ENCODE results near the gene ALDH4A1.
A peak's percentile ranks its signal among the peaks of the same experiment; 100 is the strongest.
"Not testable (repeated sequence)": the region's sequence is repeated elsewhere in the genome, so short reads cannot be mapped to it uniquely, and the experiment has no call there.

Gene ALDH4A1

DNA sequence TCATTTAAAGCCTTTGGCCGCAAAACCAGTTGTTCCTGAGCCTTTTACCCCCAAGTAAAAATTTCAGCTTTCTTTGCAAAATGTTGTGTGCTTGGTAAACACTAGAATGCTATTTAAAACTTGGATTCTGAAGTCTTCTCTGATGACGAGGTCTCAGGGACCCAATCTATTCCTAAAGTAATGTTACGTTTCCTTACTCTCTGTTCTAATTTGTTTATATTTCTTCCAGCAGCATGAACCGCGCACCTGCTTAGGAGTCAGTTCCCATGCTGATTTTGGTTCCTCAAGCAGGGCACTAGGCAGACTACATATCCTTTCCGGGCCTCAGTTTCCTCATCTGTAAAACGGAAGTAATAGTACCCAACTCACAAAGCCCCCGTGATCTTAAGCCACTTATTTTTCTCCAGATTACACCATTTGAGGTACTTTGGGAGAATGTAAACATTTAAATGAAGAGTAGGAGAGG is 969 bp upstream of the ALDH4A1 start:
- DNase-seq (ENCODE audit: low read depth), result no peak
- Histone ChIP-seq H3K27me3 (replicated peaks; ENCODE audit: control insufficient read depth, insufficient read depth, low read length) (no peaks in the 10 kb centered on the region), H3K4me3 (ENCODE audit: low read length) (peak overlapping the region; percentile 96), H3K4me1 (ENCODE audit: control insufficient read depth, insufficient read depth, low read length) (peaks cover 29% of the 10 kb centered on the region), H3K9me3 (ENCODE audit: control insufficient read depth, low read length) (no peaks in the 10 kb centered on the region), H3K36me3 (ENCODE audit: control insufficient read depth, insufficient read depth, low read length, severe bottlenecking) (peaks cover 9% of the 10 kb centered on the region), H3K9ac (ENCODE audit: low read length) (peak overlapping the region; percentile 93)

DNA sequence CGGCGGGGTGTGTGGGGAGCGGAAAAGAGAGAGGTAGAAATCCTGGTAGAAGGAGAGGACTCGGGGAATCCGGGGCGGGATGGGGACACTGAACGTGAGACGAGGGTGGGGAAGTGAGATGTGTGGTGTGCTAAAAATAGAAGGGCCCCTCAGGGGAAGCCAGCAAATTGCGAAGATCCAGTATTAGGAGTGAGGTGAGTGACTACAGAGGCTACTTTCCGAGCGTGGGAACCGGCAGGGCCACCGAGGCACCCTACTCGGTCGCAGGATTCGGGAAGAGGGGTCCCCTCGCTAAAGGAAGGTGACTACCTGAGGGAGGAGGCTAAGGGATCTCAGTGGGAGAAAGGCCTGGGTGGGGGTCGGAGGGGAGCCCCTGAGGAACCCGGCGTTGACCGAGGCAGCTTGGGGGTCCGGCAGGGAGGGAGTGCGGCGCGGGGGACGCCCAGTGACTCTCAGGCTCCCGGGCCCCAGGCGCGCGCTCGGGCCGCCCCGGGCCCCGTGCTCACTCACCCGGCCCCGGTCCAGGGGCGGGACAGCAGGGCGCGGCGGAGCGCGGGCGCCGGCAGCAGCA is 318 bp downstream of the ALDH4A1 start:
- Histone ChIP-seq H3K4me3 (ENCODE audit: low read length) (peak overlapping the region; percentile 96), H3K36me3 (ENCODE audit: control insufficient read depth, insufficient read depth, low read length, severe bottlenecking) (no peaks in the 10 kb centered on the region), H3K9ac (ENCODE audit: low read length) (peak overlapping the region; percentile 93), H3K27me3 (replicated peaks; ENCODE audit: control insufficient read depth, insufficient read depth, low read length) (no peaks in the 10 kb centered on the region), H3K9me3 (ENCODE audit: control insufficient read depth, low read length) (no peaks in the 10 kb centered on the region), H3K4me1 (ENCODE audit: control insufficient read depth, insufficient read depth, low read length) (peaks cover 26% of the 10 kb centered on the region)
- DNase-seq (ENCODE audit: low read depth), result peak; percentile 72

DNA sequence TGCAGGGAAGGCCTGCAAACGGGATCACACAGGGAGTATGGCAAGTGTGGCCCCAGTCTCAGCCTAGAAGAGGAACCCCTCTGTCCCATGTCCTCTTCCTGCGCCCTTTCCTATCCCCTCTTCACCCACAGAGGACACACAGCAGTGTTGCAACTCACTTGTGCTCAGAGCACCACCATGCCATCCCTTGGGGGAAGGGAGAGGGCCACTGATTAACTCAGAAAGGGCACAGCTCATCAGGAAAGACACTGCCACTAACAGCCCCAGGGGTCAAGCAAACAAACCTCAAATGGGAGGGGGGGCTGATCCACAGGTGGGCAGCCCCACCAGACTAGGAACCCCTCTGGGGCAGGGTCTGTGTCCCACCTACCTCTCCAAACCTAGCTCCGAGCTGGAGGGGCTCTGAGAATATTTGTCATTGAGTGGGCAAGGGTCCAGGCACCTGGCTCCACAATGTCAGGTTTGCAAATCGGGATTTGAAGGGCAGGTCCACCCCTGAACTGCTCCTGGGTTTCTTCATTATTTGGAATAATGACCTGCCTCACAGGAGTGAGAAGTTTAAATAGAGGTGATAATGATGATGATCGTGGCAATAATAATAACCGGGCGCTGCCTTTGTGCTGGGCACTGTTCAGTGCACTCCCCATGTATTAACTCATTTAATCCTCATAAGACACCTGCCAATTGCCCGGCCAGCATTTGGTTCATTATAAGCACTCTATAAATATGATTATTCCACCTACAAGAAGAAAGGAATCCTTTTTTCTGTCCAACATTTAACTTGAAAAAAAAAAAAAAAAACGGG is 1.0 kb downstream of the ALDH4A1 start:
- H3K4me3 ChIP-seq (ENCODE audit: low read length), result peak overlapping the region; percentile 96
- peak; percentile 31 for DNase-seq (ENCODE audit: low read depth)
- no peaks in the 10 kb centered on the region for H3K27me3 ChIP-seq (replicated peaks; ENCODE audit: control insufficient read depth, insufficient read depth, low read length)
- H3K4me1 ChIP-seq (ENCODE audit: control insufficient read depth, insufficient read depth, low read length), result peaks cover 25% of the 10 kb centered on the region
- peak overlapping the region; percentile 93 for H3K9ac ChIP-seq (ENCODE audit: low read length)
- H3K36me3 ChIP-seq (ENCODE audit: control insufficient read depth, insufficient read depth, low read length, severe bottlenecking), result no peaks in the 10 kb centered on the region
- no peaks in the 10 kb centered on the region for H3K9me3 ChIP-seq (ENCODE audit: control insufficient read depth, low read length)

DNA sequence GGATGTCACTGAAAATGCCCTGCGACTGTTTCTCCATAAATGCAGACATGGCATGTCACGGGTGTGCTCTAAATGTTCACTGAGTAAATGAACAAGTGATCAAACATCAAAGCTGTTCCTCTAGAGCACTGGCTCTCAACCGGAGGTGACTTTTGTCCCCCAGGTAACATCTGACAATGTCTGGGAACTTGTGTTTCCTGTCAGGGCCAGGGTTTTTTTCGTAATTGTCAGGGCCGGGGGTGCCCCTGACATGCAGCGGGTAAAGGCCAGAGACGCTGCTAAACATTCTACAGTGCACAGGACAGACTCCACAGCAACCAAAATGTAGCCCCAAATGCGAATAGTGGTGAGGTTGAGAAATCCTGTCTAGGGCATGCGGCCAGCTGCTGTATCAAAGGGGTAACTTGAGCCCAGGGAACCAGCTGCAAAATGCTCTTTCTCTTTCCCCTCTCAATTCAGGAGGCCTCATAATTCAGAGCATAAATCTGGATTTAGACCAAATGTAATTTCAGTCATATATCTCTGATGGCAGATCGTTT is 2.0 kb downstream of the ALDH4A1 start:
- Histone ChIP-seq H3K4me3 (ENCODE audit: low read length) (peak overlapping the region; percentile 96), H3K9ac (ENCODE audit: low read length) (no peak overlapping the region), H3K36me3 (ENCODE audit: control insufficient read depth, insufficient read depth, low read length, severe bottlenecking) (no peaks in the 10 kb centered on the region), H3K9me3 (ENCODE audit: control insufficient read depth, low read length) (no peaks in the 10 kb centered on the region), H3K27me3 (replicated peaks; ENCODE audit: control insufficient read depth, insufficient read depth, low read length) (no peaks in the 10 kb centered on the region), H3K4me1 (ENCODE audit: control insufficient read depth, insufficient read depth, low read length) (peaks cover 25% of the 10 kb centered on the region)
- peak; percentile 92 for DNase-seq (ENCODE audit: low read depth)

DNA sequence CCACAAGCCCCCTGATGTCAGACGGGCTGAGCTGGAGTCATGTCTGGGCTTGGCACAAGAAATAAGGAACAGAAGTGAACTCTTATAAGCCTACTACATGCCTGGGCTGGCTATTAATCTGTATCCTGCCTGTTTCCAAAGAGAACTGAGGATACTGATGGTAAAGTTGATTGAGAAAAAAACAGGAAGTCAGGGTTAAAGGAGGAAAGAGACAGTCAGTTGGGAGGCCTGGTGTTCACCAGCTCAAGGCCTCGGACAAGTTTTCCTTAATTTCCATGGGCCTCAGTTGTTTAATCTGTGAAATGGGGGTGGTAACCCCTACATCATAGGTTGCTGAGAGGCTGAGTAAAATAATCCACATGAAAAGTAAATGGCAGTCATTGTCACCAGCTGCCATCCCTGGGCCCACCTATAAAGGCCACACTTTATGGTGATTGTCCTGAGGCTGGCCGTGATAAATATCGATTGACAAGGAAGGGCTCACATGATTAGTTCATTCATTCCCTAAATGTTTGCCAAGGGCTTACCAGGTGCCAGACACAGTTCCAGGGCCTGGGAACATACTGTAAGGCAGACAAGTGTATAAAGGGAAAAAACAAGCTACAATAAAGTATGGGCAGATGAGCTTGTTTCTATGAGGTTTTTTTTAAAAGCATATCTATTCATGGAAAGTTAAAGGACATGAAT is 2.8 kb downstream of the ALDH4A1 start:
- Histone ChIP-seq H3K4me1 (ENCODE audit: control insufficient read depth, insufficient read depth, low read length) (peaks cover 32% of the 10 kb centered on the region), H3K9ac (ENCODE audit: low read length) (no peak overlapping the region), H3K4me3 (ENCODE audit: low read length) (no peak overlapping the region), H3K9me3 (ENCODE audit: control insufficient read depth, low read length) (no peaks in the 10 kb centered on the region), H3K36me3 (ENCODE audit: control insufficient read depth, insufficient read depth, low read length, severe bottlenecking) (no peaks in the 10 kb centered on the region), H3K27me3 (replicated peaks; ENCODE audit: control insufficient read depth, insufficient read depth, low read length) (no peaks in the 10 kb centered on the region)
- no peak for DNase-seq (ENCODE audit: low read depth)

DNA sequence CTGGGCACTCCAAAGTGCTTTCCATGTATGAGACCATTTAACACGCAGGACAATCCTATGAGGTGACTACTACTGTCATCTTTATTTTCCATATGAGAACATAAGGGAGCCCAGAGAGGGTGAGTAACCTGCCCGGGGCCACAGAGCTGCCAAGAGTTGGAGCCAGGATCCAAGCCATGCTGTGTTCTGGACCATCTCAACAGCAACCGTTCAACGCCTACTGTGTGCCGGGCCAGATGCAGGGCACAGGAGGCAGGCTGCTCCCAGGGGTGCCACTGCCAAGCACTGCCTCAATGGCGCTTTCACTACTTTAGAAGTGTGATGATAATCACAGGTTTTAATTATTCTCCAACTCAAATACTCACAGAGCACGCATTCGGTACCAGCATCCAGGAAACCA is 3.8 kb downstream of the ALDH4A1 start:
- Histone ChIP-seq H3K27me3 (replicated peaks; ENCODE audit: control insufficient read depth, insufficient read depth, low read length) (no peaks in the 10 kb centered on the region), H3K36me3 (ENCODE audit: control insufficient read depth, insufficient read depth, low read length, severe bottlenecking) (no peaks in the 10 kb centered on the region), H3K9ac (ENCODE audit: low read length) (no peak overlapping the region), H3K4me1 (ENCODE audit: control insufficient read depth, insufficient read depth, low read length) (peaks cover 35% of the 10 kb centered on the region), H3K9me3 (ENCODE audit: control insufficient read depth, low read length) (no peaks in the 10 kb centered on the region), H3K4me3 (ENCODE audit: low read length) (no peak overlapping the region)
- no peak for DNase-seq (ENCODE audit: low read depth)

DNA sequence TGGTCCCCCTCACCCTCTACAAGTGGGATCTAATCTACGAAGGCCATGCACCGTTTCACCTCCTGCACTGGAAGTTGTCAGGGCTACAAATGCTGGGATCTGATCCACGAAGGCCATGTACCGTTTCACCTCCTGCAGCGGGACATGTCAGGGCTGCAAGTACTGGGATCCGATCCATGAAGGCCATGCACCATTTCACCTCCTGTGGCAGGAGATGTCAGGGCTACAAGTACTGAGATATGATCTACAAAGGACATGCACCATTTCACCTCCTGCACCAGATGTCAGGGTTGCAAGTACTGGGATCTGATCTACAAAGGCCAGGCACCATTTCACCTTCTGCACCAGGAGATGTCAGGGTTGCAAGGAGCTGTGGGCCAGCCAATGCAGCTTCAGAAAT is 7.0 kb downstream of the ALDH4A1 start:
- no peak for DNase-seq (ENCODE audit: low read depth)
- no peak overlapping the region for H3K9ac ChIP-seq (ENCODE audit: low read length)
- H3K4me3 ChIP-seq (ENCODE audit: low read length), result no peak overlapping the region
- no peaks in the 10 kb centered on the region for H3K36me3 ChIP-seq (ENCODE audit: control insufficient read depth, insufficient read depth, low read length, severe bottlenecking)
- no peaks in the 10 kb centered on the region for H3K27me3 ChIP-seq (replicated peaks; ENCODE audit: control insufficient read depth, insufficient read depth, low read length)
- H3K9me3 ChIP-seq (ENCODE audit: control insufficient read depth, low read length), result no peaks in the 10 kb centered on the region
- H3K4me1 ChIP-seq (ENCODE audit: control insufficient read depth, insufficient read depth, low read length), result peaks cover 41% of the 10 kb centered on the region

DNA sequence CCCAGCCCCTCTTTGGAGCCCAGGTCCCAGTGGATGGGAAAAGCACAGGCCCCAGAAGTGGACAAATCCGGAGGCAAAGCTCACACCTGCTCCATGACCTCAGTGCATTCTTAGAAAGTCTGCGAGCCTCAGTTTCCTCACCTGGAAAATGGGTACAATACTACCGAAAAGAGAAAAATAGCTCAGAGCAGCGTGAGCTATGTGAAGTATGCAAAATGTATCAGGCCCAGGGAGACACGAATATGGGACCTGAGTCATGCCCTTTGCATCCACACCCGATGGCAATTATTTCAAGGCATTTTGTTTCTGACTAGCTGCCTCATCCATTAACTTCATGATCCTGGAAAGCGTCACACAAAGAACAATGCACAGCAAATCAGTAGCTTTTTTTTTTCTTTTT is 9.2 kb downstream of the ALDH4A1 start:
- Histone ChIP-seq H3K27me3 (replicated peaks; ENCODE audit: control insufficient read depth, insufficient read depth, low read length) (no peaks in the 10 kb centered on the region), H3K9me3 (ENCODE audit: control insufficient read depth, low read length) (no peaks in the 10 kb centered on the region), H3K4me3 (ENCODE audit: low read length) (no peak overlapping the region), H3K4me1 (ENCODE audit: control insufficient read depth, insufficient read depth, low read length) (peaks cover 39% of the 10 kb centered on the region), H3K36me3 (ENCODE audit: control insufficient read depth, insufficient read depth, low read length, severe bottlenecking) (no peaks in the 10 kb centered on the region), H3K9ac (ENCODE audit: low read length) (peak overlapping the region; percentile 54)
- no peak for DNase-seq (ENCODE audit: low read depth)

DNA sequence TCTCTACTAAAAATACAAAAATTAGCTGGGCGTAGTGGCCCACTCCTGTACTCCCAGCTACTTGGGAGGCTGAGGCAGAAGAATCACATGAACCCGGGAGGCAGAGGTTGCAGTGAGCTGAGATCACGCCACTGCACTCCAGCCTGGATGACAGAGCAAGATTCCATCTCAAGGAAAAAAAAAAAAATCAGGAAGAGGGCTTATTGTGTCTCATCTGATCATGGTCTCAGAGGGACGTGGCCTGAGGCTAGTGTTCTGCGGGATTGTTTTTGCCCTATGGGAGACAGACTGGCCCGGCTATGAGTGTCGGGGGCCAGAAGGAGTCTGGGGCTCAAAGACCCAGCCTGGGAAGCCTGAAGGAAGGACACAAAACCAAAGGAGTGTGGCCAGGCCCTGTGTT is 10.5 kb downstream of the ALDH4A1 start:
- H3K9me3 ChIP-seq (ENCODE audit: control insufficient read depth, low read length); H3K27me3 ChIP-seq (replicated peaks; ENCODE audit: control insufficient read depth, insufficient read depth, low read length); H3K36me3 ChIP-seq (ENCODE audit: control insufficient read depth, insufficient read depth, low read length, severe bottlenecking): not testable (repeated sequence)
- peak overlapping the region; percentile 54 for H3K9ac ChIP-seq (ENCODE audit: low read length)
- peak; percentile 53 for DNase-seq (ENCODE audit: low read depth)
- H3K4me3 ChIP-seq (ENCODE audit: low read length), result peak overlapping the region; percentile 38
- H3K4me1 ChIP-seq (ENCODE audit: control insufficient read depth, insufficient read depth, low read length), result peaks cover 39% of the 10 kb centered on the region

DNA sequence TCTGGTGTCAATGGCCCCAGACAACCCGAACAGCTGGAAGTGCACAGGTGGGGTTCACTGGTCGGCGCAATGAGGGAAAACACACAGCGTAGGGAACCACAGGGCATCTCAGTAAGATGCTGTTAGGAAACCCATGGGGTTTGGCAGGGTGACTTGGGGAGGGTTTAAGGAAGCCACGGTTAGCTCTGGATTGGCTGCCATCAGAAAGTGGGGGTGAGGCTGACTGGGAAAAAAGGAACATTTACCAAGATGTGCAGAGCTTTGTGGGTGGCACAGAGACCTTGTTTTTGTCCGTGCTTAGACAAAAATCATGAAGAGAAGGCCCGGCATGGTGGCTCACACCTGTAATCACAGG is 11.0 kb downstream of the ALDH4A1 start:
- Histone ChIP-seq H3K36me3 (ENCODE audit: control insufficient read depth, insufficient read depth, low read length, severe bottlenecking) (peaks cover 2% of the 10 kb centered on the region), H3K9ac (ENCODE audit: low read length) (peak overlapping the region; percentile 50), H3K4me3 (ENCODE audit: low read length) (no peak overlapping the region), H3K9me3 (ENCODE audit: control insufficient read depth, low read length) (no peaks in the 10 kb centered on the region), H3K27me3 (replicated peaks; ENCODE audit: control insufficient read depth, insufficient read depth, low read length) (no peaks in the 10 kb centered on the region), H3K4me1 (ENCODE audit: control insufficient read depth, insufficient read depth, low read length) (peaks cover 39% of the 10 kb centered on the region)
- DNase-seq (ENCODE audit: low read depth), result no peak

DNA sequence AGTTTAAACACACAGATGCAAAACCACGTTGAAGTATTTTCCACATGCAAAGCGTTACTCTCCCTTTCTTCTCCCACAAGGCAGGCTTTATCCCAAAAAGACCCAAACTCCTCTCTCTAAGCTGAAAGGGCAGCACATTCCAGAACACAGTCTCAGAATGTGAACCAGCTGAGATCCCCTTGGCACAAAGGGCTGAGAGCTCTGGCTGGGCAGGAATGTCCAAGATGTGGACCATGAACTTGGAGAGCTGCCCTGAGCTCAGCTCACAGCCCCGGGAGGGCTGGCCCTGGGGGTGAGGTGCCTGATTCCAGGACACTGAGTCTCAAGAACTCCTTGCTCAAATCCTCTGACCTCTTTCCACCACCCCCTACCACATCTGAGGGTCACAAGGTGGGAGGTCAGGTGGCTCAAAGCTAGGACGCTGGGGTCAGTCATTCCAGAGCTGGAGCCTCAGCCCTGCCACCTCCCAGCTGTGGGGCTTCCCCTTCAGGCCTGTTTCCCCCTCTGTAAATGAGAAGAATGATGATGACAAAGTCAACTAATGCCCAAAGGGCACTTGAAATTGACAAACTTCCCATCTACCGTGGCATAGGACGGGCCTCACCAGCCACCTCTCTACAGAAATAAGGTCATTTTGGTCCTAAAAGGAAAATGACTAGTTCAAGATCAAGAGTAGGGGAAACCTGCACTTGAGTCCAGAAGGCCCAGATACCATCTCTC is 11.5 kb downstream of the ALDH4A1 start:
- Histone ChIP-seq H3K9me3 (ENCODE audit: control insufficient read depth, low read length) (no peaks in the 10 kb centered on the region), H3K36me3 (ENCODE audit: control insufficient read depth, insufficient read depth, low read length, severe bottlenecking) (peaks cover 2% of the 10 kb centered on the region), H3K4me1 (ENCODE audit: control insufficient read depth, insufficient read depth, low read length) (peaks cover 45% of the 10 kb centered on the region), H3K4me3 (ENCODE audit: low read length) (no peak overlapping the region), H3K27me3 (replicated peaks; ENCODE audit: control insufficient read depth, insufficient read depth, low read length) (no peaks in the 10 kb centered on the region), H3K9ac (ENCODE audit: low read length) (peak overlapping the region; percentile 63)
- peak; percentile 86 for DNase-seq (ENCODE audit: low read depth)
